DND-41 (cell line): ENCODE results near the gene DCC.

Experiments used
- ATAC-seq: fragments of 200-7000 bp; cut with Tn5 transposase; 3 replicates; pipeline ENCODE4 v1.9.1; 2021; ENCODE audit warnings: low read depth; ENCODE audit not compliant: insufficient read depth
- DNase-seq: peaks from one replicate; pipeline ENCODE4 v3.0.0-alpha.2; 2020
- H2AFZ ChIP-seq: 2 replicates; pipeline ENCODE4 v1.6.0; 2012; ENCODE audit warnings: low read depth, low read length
- H3K27ac ChIP-seq: 2 replicates; pipeline ENCODE4 v1.5.1; 2012; ENCODE audit warnings: low read length, inconsistent platforms
- H3K27me3 ChIP-seq: fragments of 200-600 bp; sonication (generic); 2 replicates; pipeline ENCODE4 v1.6.0; 2012; ENCODE audit warnings: low read length, mild to moderate bottlenecking, inconsistent platforms; ENCODE audit not compliant: insufficient read depth, poor library complexity
- H3K36me3 ChIP-seq: 2 replicates; pipeline ENCODE4 v1.5.1; 2012; ENCODE audit warnings: low read length, inconsistent platforms; ENCODE audit not compliant: insufficient read depth
- H3K4me1 ChIP-seq: 2 replicates; pipeline ENCODE4 v1.5.1; 2012; ENCODE audit warnings: mild to moderate bottlenecking, low read length; ENCODE audit not compliant: insufficient read depth
- H3K4me2 ChIP-seq: 2 replicates; pipeline ENCODE4 v1.6.0; 2012; ENCODE audit warnings: mild to moderate bottlenecking, moderate library complexity, low read length, inconsistent platforms; ENCODE audit not compliant: insufficient read depth
- H3K4me3 ChIP-seq, 2 experiments: fragments of 200-600 bp in 1 of 2; shearing (Covaris generic) in 1 of 2; 2 replicates each; pipeline ENCODE4 v1.5.1; 2012 to 2016; ENCODE audit warnings: inconsistent platforms in 2 of 2, low read length in 2 of 2, mild to moderate bottlenecking in 2 of 2, low read depth in 1 of 2, moderate library complexity in 1 of 2
- H3K79me2 ChIP-seq: 2 replicates; pipeline ENCODE4 v1.6.0; 2012; ENCODE audit warnings: low read length, inconsistent platforms; ENCODE audit not compliant: insufficient read depth
- H3K9ac ChIP-seq: 2 replicates; pipeline ENCODE4 v1.6.0; 2012; ENCODE audit warnings: low read depth, mild to moderate bottlenecking, inconsistent platforms, low read length, moderate library complexity
- H3K9me3 ChIP-seq: 2 replicates; pipeline ENCODE4 v1.5.1; 2012; ENCODE audit warnings: low read length, moderate library complexity, mild to moderate bottlenecking, inconsistent platforms; ENCODE audit not compliant: insufficient read depth, severe bottlenecking
- H4K20me1 ChIP-seq: 2 replicates; pipeline ENCODE4 v1.6.0; 2012; ENCODE audit warnings: low read length; ENCODE audit not compliant: insufficient read depth
- CTCF ChIP-seq: IDR thresholded peaks from 2 replicates; pipeline ENCODE4 v1.5.1; 2012; ENCODE audit warnings: borderline replicate concordance, low read length, moderate library complexity, mild to moderate bottlenecking; ENCODE audit not compliant: poor library complexity, severe bottlenecking; ENCODE audit errors: extremely low read depth
- EZH2 ChIP-seq: IDR thresholded peaks from 3 replicates; pipeline ENCODE4 v1.6.1; 2012; ENCODE audit warnings: borderline replicate concordance, low read depth, mild to moderate bottlenecking, moderate library complexity, low read length, inconsistent platforms; ENCODE audit not compliant: severe bottlenecking

The DCC gene

GRCh38 chr18:53382870-53383269 is 1042.9 kb downstream of the DCC start:
- H3K4me1 ChIP-seq: no peaks in the 10 kb centered on the region
- no peaks in the 10 kb centered on the region for H3K27me3 ChIP-seq
- no peak overlapping the region for H3K9ac ChIP-seq
- TF ChIP-seq CTCF: no peak
- TF ChIP-seq EZH2: no peak
- ATAC-seq (no peak), DNase-seq (no peak)
- no peaks in the 10 kb centered on the region for H3K79me2 ChIP-seq
- no peak overlapping the region for H3K4me2 ChIP-seq
- no peak overlapping the region for H3K27ac ChIP-seq
- H3K36me3 ChIP-seq: no peaks in the 10 kb centered on the region
- no peaks in the 10 kb centered on the region for H3K9me3 ChIP-seq
- no peak overlapping the region for H3K4me3 ChIP-seq
- no peaks in the 10 kb centered on the region for H4K20me1 ChIP-seq
- no peak overlapping the region for H2AFZ ChIP-seq

GRCh38 chr18:53385889-53386288 is 1045.9 kb downstream of the DCC start:
- no peak overlapping the region for H3K27ac ChIP-seq
- H3K36me3 ChIP-seq: no peaks in the 10 kb centered on the region
- no peak overlapping the region for H2AFZ ChIP-seq
- ATAC-seq: no peak
- no peaks in the 10 kb centered on the region for H4K20me1 ChIP-seq
- no peaks in the 10 kb centered on the region for H3K4me1 ChIP-seq
- TF ChIP-seq CTCF: no peak
- TF ChIP-seq EZH2: no peak
- no peak overlapping the region for H3K9ac ChIP-seq
- H3K27me3 ChIP-seq: no peaks in the 10 kb centered on the region
- no peak for DNase-seq
- no peaks in the 10 kb centered on the region for H3K9me3 ChIP-seq
- H3K79me2 ChIP-seq: no peaks in the 10 kb centered on the region
- H3K4me3 ChIP-seq: no peak overlapping the region
- no peak overlapping the region for H3K4me2 ChIP-seq

GRCh38 chr18:53387581-53387980 is 1047.6 kb downstream of the DCC start:
- DNase-seq (no peak), ATAC-seq (no peak)
- Histone ChIP-seq H3K9ac (no peak overlapping the region), H3K9me3 (no peaks in the 10 kb centered on the region), H3K4me2 (no peak overlapping the region), H3K4me3 (no peak overlapping the region), H3K79me2 (no peaks in the 10 kb centered on the region), H3K27me3 (no peaks in the 10 kb centered on the region), H3K4me1 (no peaks in the 10 kb centered on the region), H2AFZ (no peak overlapping the region), H3K36me3 (no peaks in the 10 kb centered on the region), H3K27ac (no peak overlapping the region), H4K20me1 (no peaks in the 10 kb centered on the region)
- TF ChIP-seq EZH2 (no peak), CTCF (no peak)

- no peaks in the 10 kb centered on the region for H3K9me3 ChIP-seq
- H3K4me2 ChIP-seq: no peak overlapping the region
- no peaks in the 10 kb centered on the region for H3K27me3 ChIP-seq
- H3K27ac ChIP-seq: no peak overlapping the region
- no peaks in the 10 kb centered on the region for H4K20me1 ChIP-seq
- no peaks in the 10 kb centered on the region for H3K36me3 ChIP-seq
- TF ChIP-seq CTCF (no peak), EZH2 (no peak)
- no peaks in the 10 kb centered on the region for H3K4me1 ChIP-seq
- no peak overlapping the region for H3K4me3 ChIP-seq
- no peak for ATAC-seq
- DNase-seq: no peak
- no peaks in the 10 kb centered on the region for H3K79me2 ChIP-seq
- no peak overlapping the region for H3K9ac ChIP-seq
- H2AFZ ChIP-seq: no peak overlapping the region
These were observed 1062.7 kb downstream of the DCC start for GRCh38 chr18:53402670-53403069.
